Endothelial cell of umbilical vein (primary cell): ENCODE data around the gene HTRA3. TPM values are rescaled to one million over a fixed set of nuclear protein-coding genes. Genes with fewer than 3 reads are reported as not detected.

Experiments used
- BruUV-seq: library from RNA; stranded (reverse); fragments of 400-500 nt; replicated peaks from 2 replicates; lab custom pipeline; 2021; lab: Mats Ljungman, UMichigan
- CTCF ChIA-PET: fragments of 300-600, 350-600 bp; sonication (Branson Sonifier 250); formaldehyde crosslinking; loops from one replicate; lab custom pipeline; 2021; ENCODE audit warnings: antibody characterized with exemption, inconsistent platforms; lab: Charles Lee
- POLR2A ChIA-PET: fragments of 300-600, 350-600 bp; sonication (Branson Sonifier 250); formaldehyde crosslinking; loops from one replicate; lab custom pipeline; 2021; ENCODE audit warnings: antibody characterized with exemption, inconsistent platforms; lab: Charles Lee
- DNase-seq: peaks from one replicate; pipeline ENCODE4 v3.0.0-alpha.2; 2011; ENCODE audit warnings: low read depth, low spot score
- FAIRE-seq: peaks from 2 replicates; lab custom pipeline; 2011; peaks lifted over from hg19 to GRCh38; lab: Jason Lieb, UNC
- H2AFZ ChIP-seq: 2 replicates; pipeline ENCODE4 v1.6.0; 2012; ENCODE audit warnings: low read depth, low read length, control low read depth, inconsistent platforms
- H3K27ac ChIP-seq: 2 replicates; pipeline ENCODE4 v1.5.1; 2011; ENCODE audit warnings: low read depth, mild to moderate bottlenecking, control low read depth, low read length, moderate library complexity; ENCODE audit not compliant: insufficient read depth
- H3K27me3 ChIP-seq, 2 experiments: 2 replicates each; pipeline versions ENCODE4 v1.6.0 to v1.6.1; 2011; ENCODE audit warnings: low read length in 2 of 2, mixed read lengths in 1 of 2; ENCODE audit not compliant: control insufficient read depth in 2 of 2, insufficient read depth in 2 of 2
- H3K36me3 ChIP-seq, 2 experiments: 2 replicates in 1 of 2; 3 replicates in 1 of 2; pipeline ENCODE4 v1.5.1; 2011; ENCODE audit warnings: low read length in 2 of 2, mild to moderate bottlenecking in 1 of 2, moderate library complexity in 1 of 2; ENCODE audit not compliant: control insufficient read depth in 2 of 2, insufficient read depth in 2 of 2; ENCODE audit errors: extremely low read depth in 1 of 2
- H3K4me1 ChIP-seq: 3 replicates; pipeline ENCODE4 v1.5.1; 2011; ENCODE audit warnings: mild to moderate bottlenecking, low read length; ENCODE audit not compliant: control insufficient read depth, insufficient read depth; ENCODE audit errors: extremely low read depth
- H3K4me2 ChIP-seq: 2 replicates; pipeline ENCODE4 v1.6.1; 2011; ENCODE audit warnings: low read length, control low read depth, mixed read lengths; ENCODE audit not compliant: insufficient read depth
- H3K4me3 ChIP-seq, 3 experiments: fragments of 200-600 bp in 1 of 3; sonication (generic), shearing (Covaris generic) in 1 of 3; replicated peaks in 1 of 3; 2 replicates each; pipeline ENCODE4 v1.5.1; 2011 to 2016; ENCODE audit warnings: control low read depth in 3 of 3, low read length in 3 of 3, mild to moderate bottlenecking in 2 of 3, inconsistent platforms in 1 of 3, low read depth in 1 of 3, moderate library complexity in 1 of 3; ENCODE audit not compliant: insufficient read depth in 1 of 3
- H3K79me2 ChIP-seq: 2 replicates; pipeline ENCODE4 v1.6.0; 2012; ENCODE audit warnings: low read length, inconsistent platforms; ENCODE audit not compliant: control insufficient read depth, insufficient read depth
- H3K9ac ChIP-seq: replicated peaks from 2 replicates; pipeline ENCODE3; 2011; ENCODE audit warnings: low read length, control low read depth; ENCODE audit not compliant: insufficient read depth; ENCODE audit errors: extremely low read depth
- H3K9me1 ChIP-seq: replicated peaks from 3 replicates; pipeline ENCODE4 v1.6.0; 2011; ENCODE audit warnings: mild to moderate bottlenecking, low read length; ENCODE audit not compliant: control insufficient read depth, insufficient read depth; ENCODE audit errors: extremely low read depth
- H3K9me3 ChIP-seq: replicated peaks from 2 replicates; pipeline ENCODE4 v1.5.1; 2012; ENCODE audit warnings: low read length, inconsistent platforms; ENCODE audit not compliant: control insufficient read depth, insufficient read depth
- H4K20me1 ChIP-seq: replicated peaks from 2 replicates; pipeline ENCODE3; 2011; ENCODE audit warnings: mild to moderate bottlenecking, low read length; ENCODE audit not compliant: control insufficient read depth, insufficient read depth; ENCODE audit errors: extremely low read depth
- CTCF ChIP-seq, 2 donors: IDR thresholded peaks; 1 replicate in 1 of 2; 2 replicates in 1 of 2; pipeline ENCODE4 v1.5.1; 2011; ENCODE audit warnings: low read length in 2 of 2, mild to moderate bottlenecking in 2 of 2, moderate library complexity in 2 of 2, control low read depth in 1 of 2, inconsistent platforms in 1 of 2, low read depth in 1 of 2; ENCODE audit not compliant: insufficient read depth in 1 of 2; ENCODE audit errors: extremely low read depth in 1 of 2
- EZH2 ChIP-seq: IDR thresholded peaks from 2 replicates; pipeline ENCODE4 v1.6.1; 2012; ENCODE audit warnings: borderline replicate concordance, low read depth, mild to moderate bottlenecking, moderate library complexity, low read length, inconsistent platforms; ENCODE audit not compliant: severe bottlenecking
- FOS ChIP-seq: IDR thresholded peaks from 2 replicates; pipeline ENCODE4 v1.6.1; 2011; ENCODE audit warnings: mild to moderate bottlenecking, low read length, moderate library complexity, borderline replicate concordance; ENCODE audit not compliant: insufficient read depth
- GATA2 ChIP-seq: IDR thresholded peaks from 2 replicates; pipeline ENCODE4 v1.7.0; 2011; ENCODE audit warnings: low read depth, mild to moderate bottlenecking, moderate library complexity, mixed read lengths, low read length; ENCODE audit not compliant: insufficient read length, insufficient read depth
- JUN ChIP-seq: IDR thresholded peaks from 2 replicates; pipeline ENCODE4 v1.6.1; 2011; ENCODE audit warnings: borderline replicate concordance, low read depth; ENCODE audit not compliant: insufficient read length, insufficient read depth
- MAX ChIP-seq: IDR thresholded peaks from 2 replicates; pipeline ENCODE4 v1.6.1; 2011; ENCODE audit not compliant: insufficient read depth, insufficient read length
- MYC ChIP-seq: IDR thresholded peaks from one replicate; pipeline ENCODE4 v1.6.1; 2011; ENCODE audit warnings: mild to moderate bottlenecking, low read depth, low read length
- POLR2A ChIP-seq: IDR thresholded peaks from 2 replicates; pipeline ENCODE4 v1.6.1; 2012; ENCODE audit warnings: low read depth, mild to moderate bottlenecking, control low read depth, low read length
- POLR2AphosphoS5 ChIP-seq: IDR thresholded peaks from 2 replicates; pipeline ENCODE4 v1.6.1; 2012; ENCODE audit warnings: low read depth, mild to moderate bottlenecking, control low read depth, low read length, moderate library complexity; ENCODE audit not compliant: insufficient read depth
- dilution Hi-C: fragments of 300-500 bp; cut with MboI; formaldehyde crosslinking; loops from one replicate; pipeline ENCODE4 v1.15.0; 2019; ENCODE audit warnings: low sequenced_read_pairs; ENCODE audit not compliant: extremely low pct_ligation_motif_present
- intact Hi-C: fragments of 100-400 bp; cut with micrococcal nuclease; formaldehyde crosslinking; loops from one replicate; pipeline ENCODE4 v1.10.0; 2022
- polyA plus RNA-seq, 4 experiments: library from polyadenylated mRNA; depleted of rRNA in 3 of 4; stranded (reverse) in 3 of 4; unstranded in 1 of 4; fragments of >200 nt; gene quantifications; 2 replicates each; pipeline versions ENCODE4 v1.2.1 to v1.2.3, GENCODE V29; 2011 to 2012; ENCODE audit warnings: missing spikeins in 1 of 4
- total RNA-seq: library from RNA; stranded (reverse); gene quantifications from 2 replicates; pipeline ENCODE4 v1.2.3, GENCODE V29; 2021

The HTRA3 gene
- total and polyA plus RNA-seq, 2 donors (not counting 3 experiments of a cell fraction or from before 2014, with no cell fraction given): 9.0 to 12.0 TPM

GRCh38 chr4:8222609-8223388 lies 46.8 kb upstream of the HTRA3 start:
- no peak overlapping the region for H3K4me3 ChIP-seq
- no peaks in the 10 kb centered on the region for H4K20me1 ChIP-seq
- dilution Hi-C loops (no loop called here), intact Hi-C loops (no loop called here)
- peaks cover 34 to 85% of the 10 kb centered on the region in 2 experiments for H3K36me3 ChIP-seq
- FAIRE-seq (no peak), DNase-seq (no peak)
- POLR2A ChIA-PET: no interaction called here
- no peaks in the 10 kb centered on the region for H3K9me1 ChIP-seq
- TF ChIP-seq JUN: no peak
- TF ChIP-seq CTCF (IDR thresholded peaks at IDR 0.05; ENCODE audit: extremely low read depth in 1 of 2, insufficient read depth in 1 of 2, low read depth in 1 of 2, low read length in 2 of 2): no peak
- TF ChIP-seq MAX: no peak
- TF ChIP-seq MYC: no peak
- no peak for TF ChIP-seq EZH2
- TF ChIP-seq GATA2: no peak
- TF ChIP-seq FOS: no peak
- no peak for TF ChIP-seq POLR2A
- no peak for TF ChIP-seq POLR2AphosphoS5
- no peaks in the 10 kb centered on the region for H3K4me1 ChIP-seq
- H3K27ac ChIP-seq: no peak overlapping the region
- H3K9ac ChIP-seq: no peak overlapping the region
- H3K79me2 ChIP-seq: no peaks in the 10 kb centered on the region
- H3K9me3 ChIP-seq: no peaks in the 10 kb centered on the region
- no peak overlapping the region for H3K4me2 ChIP-seq
- no peak overlapping the region for H2AFZ ChIP-seq
- no peaks in the 10 kb centered on the region for H3K27me3 ChIP-seq
- CTCF ChIA-PET: interaction anchor here (1.3 to 3.3 kb wide), 2 partner anchors 46 kb away, joined by 3 to 29 read pairs; no protein-coding TSS in a partner anchor
- BruUV-seq: no TSS peak
